Measurements from ENCODE around the gene MYO1C.
A peak's percentile ranks its signal among the peaks of the same experiment; 100 is the strongest.

Gene MYO1C

DNA sequence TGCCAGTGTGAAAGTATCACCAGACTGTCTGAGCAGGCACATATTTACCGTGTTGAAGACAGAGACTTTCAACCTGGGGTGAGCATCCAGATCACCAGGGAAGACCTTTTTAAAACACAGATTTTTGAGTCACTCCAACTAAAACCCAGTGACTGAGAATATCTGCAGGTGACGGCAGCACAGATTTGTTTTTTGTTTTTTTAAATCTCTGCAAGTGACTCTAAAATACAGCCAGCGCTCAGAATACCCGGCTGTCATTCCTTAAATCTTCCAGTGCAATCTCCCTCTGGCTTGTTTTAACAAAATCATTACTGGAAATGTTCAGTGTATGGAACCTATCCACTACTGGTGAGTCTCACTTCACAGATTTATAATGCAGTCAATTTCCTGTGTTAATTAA lies 43.3 kb upstream of the MYO1C start:
- no peaks in the 10 kb centered on the region for H4K20me1 ChIP-seq (ENCODE audit: low read depth, low read length)
- H3K27ac ChIP-seq (ENCODE audit: low read depth, low read length), result no peak overlapping the region
- no peaks in the 10 kb centered on the region for H3K79me2 ChIP-seq (ENCODE audit: insufficient read depth, low read length)
- H3F3A ChIP-seq (ENCODE audit: insufficient read depth), result no peaks in the 10 kb centered on the region
- H2AFZ ChIP-seq (ENCODE audit: low read depth, low read length, severe bottlenecking), result no peak overlapping the region
- H3K9me3 ChIP-seq (ENCODE audit: insufficient read depth, low read length), result no peaks in the 10 kb centered on the region
- no peak overlapping the region for H3K9ac ChIP-seq (ENCODE audit: low read length)
- no peaks in the 10 kb centered on the region for H3K9me2 ChIP-seq (replicated peaks; ENCODE audit: insufficient read depth, low read length)
- no peaks in the 10 kb centered on the region for H3K36me3 ChIP-seq (ENCODE audit: low read length)
- no peak overlapping the region for H3K4me3 ChIP-seq (ENCODE audit: insufficient read depth, low read length, poor library complexity, severe bottlenecking)
- TF ChIP-seq EZH2phosphoT487 (conservative IDR thresholded peaks at IDR 0.05; ENCODE audit: low read length), result no peak
- TF ChIP-seq CTCF (IDR thresholded peaks at IDR 0.05; ENCODE audit: insufficient read depth, low read length, poor library complexity, severe bottlenecking), result no peak
- H3K4me2 ChIP-seq (ENCODE audit: low read depth, low read length, poor library complexity, severe bottlenecking), result no peak overlapping the region
- H3K27me3 ChIP-seq (ENCODE audit: low read length), result no peaks in the 10 kb centered on the region

- no peaks in the 10 kb centered on the region for H4K20me1 ChIP-seq (ENCODE audit: low read depth, low read length)
- H3K4me3 ChIP-seq (ENCODE audit: insufficient read depth, low read length, poor library complexity, severe bottlenecking), result no peak overlapping the region
- H3K9me2 ChIP-seq (replicated peaks; ENCODE audit: insufficient read depth, low read length), result no peaks in the 10 kb centered on the region
- H3K4me2 ChIP-seq (ENCODE audit: low read depth, low read length, poor library complexity, severe bottlenecking), result no peak overlapping the region
- peaks cover 4% of the 10 kb centered on the region; the same call in 1 of the 2 replicates for H3K36me3 ChIP-seq (ENCODE audit: low read length)
- no peaks in the 10 kb centered on the region for H3K9me3 ChIP-seq (ENCODE audit: insufficient read depth, low read length)
- no peak overlapping the region for H3K27ac ChIP-seq (ENCODE audit: low read depth, low read length)
- TF ChIP-seq CTCF (IDR thresholded peaks at IDR 0.05; ENCODE audit: insufficient read depth, low read length, poor library complexity, severe bottlenecking), result no peak
- no peak for TF ChIP-seq EZH2phosphoT487 (conservative IDR thresholded peaks at IDR 0.05; ENCODE audit: low read length)
- H3K27me3 ChIP-seq (ENCODE audit: low read length), result no peaks in the 10 kb centered on the region
- H3K9ac ChIP-seq (ENCODE audit: low read length), result no peak overlapping the region
- H2AFZ ChIP-seq (ENCODE audit: low read depth, low read length, severe bottlenecking), result no peak overlapping the region
- H3K79me2 ChIP-seq (ENCODE audit: insufficient read depth, low read length), result no peaks in the 10 kb centered on the region
- H3F3A ChIP-seq (ENCODE audit: insufficient read depth), result no peaks in the 10 kb centered on the region
Observed at GRCh38 chr17:1533661-1534325, 41.3 kb upstream of the MYO1C start.

- Histone ChIP-seq H3K9ac (ENCODE audit: low read length) (no peak overlapping the region), H3K79me2 (ENCODE audit: insufficient read depth, low read length) (no peaks in the 10 kb centered on the region)
Observed at GRCh38 chr17:1532836-1533602, 40.5 kb upstream of the MYO1C start.

More at GRCh38 chr17:1532836-1533602, 40.5 kb upstream of the MYO1C start:
- Histone ChIP-seq H3K9me3 (ENCODE audit: insufficient read depth, low read length) (no peaks in the 10 kb centered on the region), H3K36me3 (ENCODE audit: low read length) (peaks cover 4% of the 10 kb centered on the region; the same call in 1 of the 2 replicates), H4K20me1 (ENCODE audit: low read depth, low read length) (no peaks in the 10 kb centered on the region), H3K27me3 (ENCODE audit: low read length) (no peaks in the 10 kb centered on the region), H3K4me2 (ENCODE audit: low read depth, low read length, poor library complexity, severe bottlenecking) (no peak overlapping the region), H3F3A (ENCODE audit: insufficient read depth) (no peaks in the 10 kb centered on the region), H3K9me2 (replicated peaks; ENCODE audit: insufficient read depth, low read length) (no peaks in the 10 kb centered on the region), H3K4me3 (ENCODE audit: insufficient read depth, low read length, poor library complexity, severe bottlenecking) (no peak overlapping the region), H3K27ac (ENCODE audit: low read depth, low read length) (no peak overlapping the region), H2AFZ (ENCODE audit: low read depth, low read length, severe bottlenecking) (no peak overlapping the region)
- no peak for TF ChIP-seq EZH2phosphoT487 (conservative IDR thresholded peaks at IDR 0.05; ENCODE audit: low read length)
- peak; percentile 37 for TF ChIP-seq CTCF (IDR thresholded peaks at IDR 0.05; ENCODE audit: insufficient read depth, low read length, poor library complexity, severe bottlenecking)
